H9 (cell line): ENCODE measurements around the gene ST6GAL2. TPM values are rescaled to one million over a fixed set of nuclear protein-coding genes. Genes with fewer than 3 reads are reported as not detected.

Experiments used
- DNase-seq: peaks from one replicate; pipeline ENCODE4 v3.0.0-alpha.2; 2017
- H2AFZ ChIP-seq: one replicate; pipeline ENCODE4 v1.6.1; 2013; ENCODE audit warnings: mild to moderate bottlenecking, low read length, control low read depth, moderate library complexity
- H2AK5ac ChIP-seq: 2 replicates; pipeline ENCODE4 v1.6.1; 2013; ENCODE audit warnings: low read length, control low read depth, mixed read lengths; ENCODE audit not compliant: insufficient read length
- H2BK120ac ChIP-seq: one replicate; pipeline ENCODE4 v1.6.1; 2013; ENCODE audit warnings: low read depth, mild to moderate bottlenecking, low read length, control low read depth, inconsistent platforms; ENCODE audit not compliant: poor library complexity, severe bottlenecking
- H2BK12ac ChIP-seq: 2 replicates; pipeline ENCODE4 v1.6.1; 2013; ENCODE audit warnings: low read length, control low read depth, mixed read lengths, low read depth; ENCODE audit not compliant: insufficient read length
- H2BK15ac ChIP-seq: 2 replicates; pipeline ENCODE4 v1.6.1; 2013; ENCODE audit warnings: low read depth, low read length, control low read depth
- H2BK20ac ChIP-seq: one replicate; pipeline ENCODE4 v1.6.1; 2013; ENCODE audit warnings: low read depth, mild to moderate bottlenecking, low read length, control low read depth, inconsistent platforms; ENCODE audit not compliant: poor library complexity, severe bottlenecking
- H2BK5ac ChIP-seq: 2 replicates; pipeline ENCODE4 v1.6.1; 2013; ENCODE audit warnings: low read length, control low read depth, mixed read lengths; ENCODE audit not compliant: insufficient read length
- H3K14ac ChIP-seq: 2 replicates; pipeline ENCODE4 v1.6.1; 2013; ENCODE audit warnings: low read length, control low read depth; ENCODE audit not compliant: insufficient read depth
- H3K18ac ChIP-seq: 2 replicates; pipeline ENCODE4 v1.6.1; 2013; ENCODE audit warnings: low read depth, mild to moderate bottlenecking, mixed read lengths, low read length, control low read depth; ENCODE audit not compliant: insufficient read length
- H3K23ac ChIP-seq: 2 replicates; pipeline ENCODE4 v1.6.1; 2013; ENCODE audit warnings: low read length, control low read depth, mixed read lengths, low read depth; ENCODE audit not compliant: insufficient read length
- H3K23me2 ChIP-seq: 2 replicates; pipeline ENCODE4 v1.6.1; 2013; ENCODE audit warnings: low read depth, mild to moderate bottlenecking, mixed read lengths, low read length, control low read depth; ENCODE audit not compliant: insufficient read length, poor library complexity, severe bottlenecking
- H3K27ac ChIP-seq: 2 replicates; pipeline ENCODE4 v1.5.1; 2013; ENCODE audit warnings: low read length, control low read depth, mixed read lengths, low read depth; ENCODE audit not compliant: insufficient read length
- H3K27me3 ChIP-seq: 2 replicates; pipeline ENCODE4 v1.6.1; 2013; ENCODE audit warnings: low read length, control low read depth, inconsistent platforms; ENCODE audit not compliant: insufficient read depth
- H3K4ac ChIP-seq: 2 replicates; pipeline ENCODE4 v1.6.1; 2013; ENCODE audit warnings: low read depth, mild to moderate bottlenecking, control low read depth, inconsistent platforms, low read length, moderate library complexity
- H3K4me1 ChIP-seq: 2 replicates; pipeline ENCODE4 v1.6.1; 2013; ENCODE audit warnings: low read length, control low read depth, inconsistent platforms; ENCODE audit not compliant: insufficient read depth
- H3K4me2 ChIP-seq: 2 replicates; pipeline ENCODE4 v1.6.1; 2013; ENCODE audit warnings: low read length, control low read depth, mixed read lengths; ENCODE audit not compliant: insufficient read length, insufficient read depth
- H3K56ac ChIP-seq: 2 replicates; pipeline ENCODE4 v1.6.1; 2013; ENCODE audit warnings: low read depth, mild to moderate bottlenecking, mixed read lengths, low read length, control low read depth; ENCODE audit not compliant: insufficient read length
- H3K79me1 ChIP-seq: 2 replicates; pipeline ENCODE4 v1.6.1; 2013; ENCODE audit warnings: low read depth, mild to moderate bottlenecking, moderate library complexity, low read length, control low read depth, inconsistent platforms; ENCODE audit not compliant: insufficient read depth, poor library complexity, severe bottlenecking
- H3K79me2 ChIP-seq: 2 replicates; pipeline ENCODE4 v1.6.1; 2013; ENCODE audit warnings: low read length, control low read depth, inconsistent platforms; ENCODE audit not compliant: insufficient read depth
- H3K9ac ChIP-seq: 2 replicates; pipeline ENCODE4 v1.6.1; 2013; ENCODE audit warnings: low read length, control low read depth, mixed read lengths; ENCODE audit not compliant: insufficient read length; ENCODE audit errors: extremely low read depth
- H3K9me3 ChIP-seq: one replicate; pipeline ENCODE4 v1.6.1; 2013; ENCODE audit warnings: low read depth, low read length, inconsistent platforms; ENCODE audit not compliant: control insufficient read depth
- H3T11ph ChIP-seq: one replicate; pipeline ENCODE4 v1.6.1; 2013; ENCODE audit warnings: mild to moderate bottlenecking, low read length, control low read depth, inconsistent platforms
- H4K20me1 ChIP-seq: one replicate; pipeline ENCODE4 v1.6.1; 2013; ENCODE audit not compliant: control insufficient read depth, insufficient read length, insufficient read depth
- H4K5ac ChIP-seq: 2 replicates; pipeline ENCODE4 v1.6.1; 2013; ENCODE audit warnings: low read depth, mild to moderate bottlenecking, mixed read lengths, low read length, control low read depth; ENCODE audit not compliant: insufficient read length
- H4K8ac ChIP-seq: replicated peaks from 2 replicates; pipeline ENCODE4 v1.6.1; 2013; ENCODE audit warnings: low read length, control low read depth, mixed read lengths, low read depth; ENCODE audit not compliant: insufficient read length
- H4K91ac ChIP-seq: 2 replicates; pipeline ENCODE4 v1.6.1; 2013; ENCODE audit warnings: low read depth, mild to moderate bottlenecking, moderate library complexity, mixed read lengths, low read length, control low read depth; ENCODE audit not compliant: insufficient read length
- H3K27ac Mint-ChIP-seq, 3 experiments: 2 replicates in 2 of 3; 3 replicates in 1 of 3; pipeline ENCODE4 v1.8.0; 2020 to 2021; ENCODE audit warnings: mixed read lengths in 3 of 3, mild to moderate bottlenecking in 1 of 3, moderate library complexity in 1 of 3
- H3K27me3 Mint-ChIP-seq: 2 replicates; pipeline ENCODE4 v1.8.0; 2021; ENCODE audit warnings: low read depth, mild to moderate bottlenecking, moderate library complexity, mixed read lengths
- H3K36me3 Mint-ChIP-seq, 3 experiments: 2 replicates in 2 of 3; 3 replicates in 1 of 3; pipeline ENCODE4 v1.8.0; 2020 to 2021; ENCODE audit warnings: low read depth in 3 of 3, mixed read lengths in 3 of 3; ENCODE audit not compliant: insufficient read depth in 1 of 3
- H3K4me1 Mint-ChIP-seq, 2 experiments: 2 replicates each; pipeline ENCODE4 v1.8.0; 2020; ENCODE audit warnings: mixed read lengths in 2 of 2
- H3K4me3 Mint-ChIP-seq, 2 experiments: 2 replicates in 1 of 2; 3 replicates in 1 of 2; pipeline ENCODE4 v1.8.0; 2020 to 2021; ENCODE audit warnings: mild to moderate bottlenecking in 2 of 2, mixed read lengths in 2 of 2, moderate library complexity in 1 of 2
- H3K9me3 Mint-ChIP-seq, 2 experiments: 2 replicates in 1 of 2; 3 replicates in 1 of 2; pipeline ENCODE4 v1.8.0; 2020; ENCODE audit warnings: mild to moderate bottlenecking in 2 of 2, mixed read lengths in 2 of 2, moderate library complexity in 1 of 2
- CTCF ChIP-seq: fragments of 200-600 bp; sonication (generic); conservative IDR thresholded peaks from 3 replicates; pipeline ENCODE4 v1.8.0; 2021; ENCODE audit warnings: antibody characterized with exemption, mild to moderate bottlenecking
- WGBS: extraction: QIAGEN DNeasy Blood & Tissue Kit; methylation state at CpG from one replicate; pipeline ENCODE4 v1.1.7; 2013; ENCODE audit warnings: missing lambda C conversion rate, low lambda C conversion rate, mixed read lengths; ENCODE audit not compliant: insufficient read length; ENCODE audit errors: extremely low coverage; 5-methylcytosine and 5-hydroxymethylcytosine counted together
- total RNA-seq: library from RNA; stranded (reverse); gene quantifications from 2 replicates; pipeline ENCODE4 v1.2.1, GENCODE V29; 2021

The ST6GAL2 gene
- total RNA-seq, 1 experiment from 2014 or later, result 7.6 TPM

GRCh38 chr2:106894545-106894944 is 8.6 kb upstream of the ST6GAL2 start:
- Histone ChIP-seq H2BK120ac (no peak overlapping the region), H3K14ac (no peak overlapping the region), H3K79me2 (no peaks in the 10 kb centered on the region), H2AK5ac (no peak overlapping the region), H2BK12ac (no peak overlapping the region), H3K23me2 (no peaks in the 10 kb centered on the region), H3K9me3 (no peaks in the 10 kb centered on the region), H3K4ac (no peak overlapping the region), H3K4me1 (no peaks in the 10 kb centered on the region; the same call in 1 of the 2 replicates), H3T11ph (no peak overlapping the region), H3K23ac (no peak overlapping the region), H2BK5ac (no peak overlapping the region), H4K91ac (no peak overlapping the region), H3K9ac (no peak overlapping the region), H3K4me2 (no peak overlapping the region), H2BK20ac (no peak overlapping the region), H4K8ac (no peak overlapping the region), H3K18ac (no peak overlapping the region), H2BK15ac (no peak overlapping the region), H2AFZ (no peak overlapping the region), H4K20me1 (no peaks in the 10 kb centered on the region), H3K56ac (no peak overlapping the region), H3K27me3 (no peaks in the 10 kb centered on the region), H3K79me1 (no peaks in the 10 kb centered on the region), H4K5ac (no peak overlapping the region), H3K27ac (no peak overlapping the region)
- no peaks in the 10 kb centered on the region; the same call in none of the 2 replicates for H3K27me3 Mint-ChIP-seq
- no peak for DNase-seq
- no peak overlapping the region for H3K27ac Mint-ChIP-seq
- H3K36me3 Mint-ChIP-seq, result peaks cover 0 to 10% (median 6%) of the 10 kb centered on the region in 3 experiments; a peak in 4 of 7 replicates
- no peak for TF ChIP-seq CTCF
- peaks cover 4 to 6% of the 10 kb centered on the region in 2 experiments; a peak in 2 of 5 replicates for H3K9me3 Mint-ChIP-seq
- H3K4me1 Mint-ChIP-seq, result peaks cover 24 to 27% of the 10 kb centered on the region in 2 experiments
- H3K4me3 Mint-ChIP-seq, result no peak overlapping the region
- WGBS, result no CpG with 5 or more reads among the region's 7 CpGs
